HEK293 (cell line): ENCODE results near the gene ABHD12B.
A peak's percentile ranks its signal among the peaks of the same experiment; 100 is the strongest.

Experiments
- CTCF ChIA-PET: fragments of 350-600 bp; formaldehyde crosslinking; extraction: SDS; loops from one replicate; lab custom pipeline; 2021; ENCODE audit warnings: antibody characterized with exemption; lab: Yijun Ruan, JAX
- POLR2A ChIA-PET: fragments of 300-600 bp; formaldehyde crosslinking; extraction: SDS; loops from one replicate; lab custom pipeline; 2020; ENCODE audit warnings: antibody characterized with exemption, inconsistent platforms; lab: Yijun Ruan, JAX
- H3K27ac ChIP-seq: fragments of 200-500 bp; sonication (Bioruptor generic); 2 replicates; pipeline ENCODE4 v1.5.1; 2014; ENCODE audit warnings: low read depth, low read length, control low read depth, inconsistent platforms; ENCODE audit errors: extremely low read depth
- H3K36me3 ChIP-seq, 2 experiments: fragments of 200-500 bp in 1 of 2; sonication (Bioruptor generic) in 1 of 2; 1 replicate in 1 of 2; 2 replicates in 1 of 2; pipeline ENCODE4 v1.5.1; 2014 to 2017; ENCODE audit warnings: inconsistent platforms in 2 of 2, low read length in 2 of 2; ENCODE audit not compliant: control insufficient read depth in 2 of 2, insufficient read depth in 1 of 2
- H3K4me1 ChIP-seq: fragments of 200-500 bp; sonication (Bioruptor generic); 2 replicates; pipeline ENCODE4 v1.5.1; 2014; ENCODE audit warnings: mild to moderate bottlenecking, low read length, inconsistent platforms; ENCODE audit not compliant: control insufficient read depth, insufficient read depth
- H3K4me3 ChIP-seq: 2 replicates; pipeline ENCODE4 v1.5.1; 2011; ENCODE audit warnings: low read depth, mild to moderate bottlenecking, control low read depth, low read length, moderate library complexity
- H3K9me3 ChIP-seq: fragments of 200-500 bp; sonication (Bioruptor generic); 2 replicates; pipeline ENCODE4 v1.5.1; 2014; ENCODE audit warnings: low read depth, low read length, inconsistent platforms; ENCODE audit not compliant: control insufficient read depth, insufficient read depth
- BCL11A ChIP-seq: fragments of 450-650 bp; formaldehyde crosslinking; IDR thresholded peaks from 2 replicates; pipeline ENCODE4 v1.5.1; 2016; ENCODE audit warnings: low read depth, missing biosample characterization, missing genetic modification characterization
- HOXA7 ChIP-seq: sonication (generic); formaldehyde crosslinking; IDR thresholded peaks from 2 replicates; pipeline ENCODE4 v1.8.1; 2022; ENCODE audit warnings: missing genetic modification reagents, borderline replicate concordance
- HOXD13 ChIP-seq: sonication (generic); formaldehyde crosslinking; IDR thresholded peaks from 2 replicates; pipeline ENCODE4 v1.8.0; 2022; ENCODE audit warnings: missing genetic modification reagents, borderline replicate concordance
- KLF1 ChIP-seq: fragments of 450-650 bp; formaldehyde crosslinking; IDR thresholded peaks from 2 replicates; pipeline ENCODE4 v1.5.1; 2016; ENCODE audit warnings: missing biosample characterization, missing genetic modification characterization
- KLF8 ChIP-seq: fragments of 450-650 bp; formaldehyde crosslinking; IDR thresholded peaks from 2 replicates; pipeline ENCODE4 v1.5.1; 2016; ENCODE audit warnings: missing biosample characterization, missing genetic modification characterization
- OSR2 ChIP-seq: fragments of 450-650 bp; formaldehyde crosslinking; IDR thresholded peaks from 2 replicates; pipeline ENCODE4 v1.5.1; 2016; ENCODE audit warnings: missing biosample characterization, missing genetic modification characterization
- SALL2 ChIP-seq: fragments of 450-650 bp; formaldehyde crosslinking; IDR thresholded peaks from 2 replicates; pipeline ENCODE4 v1.5.0; 2017; ENCODE audit warnings: missing biosample characterization, mild to moderate bottlenecking, missing genetic modification characterization, borderline replicate concordance
- SP2 ChIP-seq: fragments of 450-650 bp; formaldehyde crosslinking; IDR thresholded peaks from 2 replicates; pipeline ENCODE4 v1.5.1; 2016; ENCODE audit warnings: missing biosample characterization, missing genetic modification characterization
- TRIM28 ChIP-seq: IDR thresholded peaks from 2 replicates; pipeline ENCODE4 v1.6.1; 2011; ENCODE audit warnings: low read length, control low read depth, borderline replicate concordance
- ZBTB17 ChIP-seq: fragments of 450-650 bp; formaldehyde crosslinking; IDR thresholded peaks from 2 replicates; pipeline ENCODE4 v1.5.1; 2016; ENCODE audit warnings: missing biosample characterization, missing genetic modification characterization
- ZBTB26 ChIP-seq: fragments of 450-650 bp; formaldehyde crosslinking; optimal IDR thresholded peaks from 2 replicates; pipeline ENCODE3; 2016; ENCODE audit warnings: missing biosample characterization, mild to moderate bottlenecking, missing genetic modification characterization
- ZBTB7A ChIP-seq: fragments of 450-650 bp; formaldehyde crosslinking; IDR thresholded peaks from 2 replicates; pipeline ENCODE4 v1.5.1; 2016; ENCODE audit warnings: low read depth, missing biosample characterization, missing genetic modification characterization
- ZBTB8A ChIP-seq: fragments of 450-650 bp; formaldehyde crosslinking; IDR thresholded peaks from 2 replicates; pipeline ENCODE4 v1.5.1; 2016; ENCODE audit warnings: missing biosample characterization, missing genetic modification characterization
- ZEB2 ChIP-seq: fragments of 450-650 bp; formaldehyde crosslinking; IDR thresholded peaks from 2 replicates; pipeline ENCODE4 v1.5.1; 2016; ENCODE audit warnings: missing biosample characterization, missing genetic modification characterization
- ZFP3 ChIP-seq: fragments of 450-650 bp; formaldehyde crosslinking; IDR thresholded peaks from 2 replicates; pipeline ENCODE4 v1.5.1; 2016; ENCODE audit warnings: low read depth, missing biosample characterization, missing genetic modification characterization
- ZFP37 ChIP-seq: fragments of 450-650 bp; formaldehyde crosslinking; IDR thresholded peaks from 2 replicates; pipeline ENCODE4 v1.5.1; 2016; ENCODE audit warnings: missing biosample characterization, missing genetic modification characterization
- ZNF184 ChIP-seq: fragments of 450-650 bp; IDR thresholded peaks from 2 replicates; pipeline ENCODE4 v1.5.1; 2018; ENCODE audit warnings: missing biosample characterization, mild to moderate bottlenecking, missing genetic modification characterization
- ZNF211 ChIP-seq: fragments of 450-650 bp; formaldehyde crosslinking; IDR thresholded peaks from 2 replicates; pipeline ENCODE4 v1.5.1; 2016; ENCODE audit warnings: low read depth, missing biosample characterization, missing genetic modification characterization
- ZNF302 ChIP-seq: fragments of 450-650 bp; formaldehyde crosslinking; IDR thresholded peaks from 2 replicates; pipeline ENCODE4 v1.5.1; 2016; ENCODE audit warnings: missing biosample characterization, missing genetic modification characterization, low read depth
- ZNF362 ChIP-seq: fragments of 450-650 bp; formaldehyde crosslinking; IDR thresholded peaks from 2 replicates; pipeline ENCODE4 v1.5.1; 2016; ENCODE audit warnings: missing biosample characterization, missing genetic modification characterization
- ZNF404 ChIP-seq: fragments of 450-650 bp; formaldehyde crosslinking; IDR thresholded peaks from 2 replicates; pipeline ENCODE4 v1.5.1; 2017; ENCODE audit warnings: missing biosample characterization, missing genetic modification characterization
- ZNF426 ChIP-seq: fragments of 450-650 bp; formaldehyde crosslinking; IDR thresholded peaks from 2 replicates; pipeline ENCODE4 v1.5.1; 2017; ENCODE audit warnings: missing biosample characterization, missing genetic modification characterization, mild to moderate bottlenecking, inconsistent platforms, moderate library complexity
- ZNF548 ChIP-seq: fragments of 450-650 bp; formaldehyde crosslinking; IDR thresholded peaks from 2 replicates; pipeline ENCODE4 v1.5.1; 2016; ENCODE audit warnings: missing biosample characterization, missing genetic modification characterization
- ZNF580 ChIP-seq: fragments of 450-650 bp; formaldehyde crosslinking; IDR thresholded peaks from 2 replicates; pipeline ENCODE4 v1.5.1; 2016; ENCODE audit warnings: missing biosample characterization, missing genetic modification characterization
- ZNF600 ChIP-seq: fragments of 450-650 bp; formaldehyde crosslinking; IDR thresholded peaks from 2 replicates; pipeline ENCODE4 v1.5.1; 2016; ENCODE audit warnings: missing biosample characterization, missing genetic modification characterization
- ZNF610 ChIP-seq: fragments of 450-650 bp; formaldehyde crosslinking; IDR thresholded peaks from 2 replicates; pipeline ENCODE4 v1.5.1; 2016; ENCODE audit warnings: missing biosample characterization, missing genetic modification characterization, borderline replicate concordance
- ZNF776 ChIP-seq: fragments of 450-650 bp; formaldehyde crosslinking; IDR thresholded peaks from 2 replicates; pipeline ENCODE4 v1.5.0; 2017; ENCODE audit warnings: missing biosample characterization, missing genetic modification characterization, borderline replicate concordance
- ZNF791 ChIP-seq: fragments of 450-650 bp; formaldehyde crosslinking; IDR thresholded peaks from 2 replicates; pipeline ENCODE4 v1.5.1; 2016; ENCODE audit warnings: missing biosample characterization, missing genetic modification characterization
- ZSCAN23 ChIP-seq: fragments of 450-650 bp; formaldehyde crosslinking; IDR thresholded peaks from 2 replicates; pipeline ENCODE4 v1.5.1; 2016; ENCODE audit warnings: missing biosample characterization, missing genetic modification characterization
- ZSCAN30 ChIP-seq: fragments of 450-650 bp; IDR thresholded peaks from 2 replicates; pipeline ENCODE4 v1.5.1; 2018; ENCODE audit warnings: missing biosample characterization, mild to moderate bottlenecking, missing genetic modification characterization, moderate library complexity
- ZSCAN4 ChIP-seq: fragments of 450-650 bp; formaldehyde crosslinking; IDR thresholded peaks from 2 replicates; pipeline ENCODE4 v1.5.1; 2017; ENCODE audit warnings: missing biosample characterization, missing genetic modification characterization

Gene ABHD12B

GRCh38 chr14:50944647-50945413 is 73.0 kb downstream of the ABHD12B start (continued):
- peak; percentile 45 for TF ChIP-seq SP2 (tag by site-specific recombination)
- no peak for TF ChIP-seq ZSCAN30 (tag by site-specific recombination)
- peak; percentile 48 for TF ChIP-seq ZBTB17

- Histone ChIP-seq H3K4me3 (no peak overlapping the region), H3K27ac (no peak overlapping the region), H3K36me3 (peaks cover 6 to 12% of the 10 kb centered on the region in 2 experiments; a peak in 2 of 3 replicates), H3K4me1 (peaks cover 3% of the 10 kb centered on the region; the same call in 1 of the 2 replicates), H3K9me3 (no peaks in the 10 kb centered on the region)
- ChIA-PET CTCF (interaction anchor here (3.2 kb wide), 1 partner anchor 8 kb away, joined by 16 read pairs; no protein-coding TSS in a partner anchor), POLR2A (interaction anchor here (0.7 to 1.4 kb wide), 2 partner anchors 146 to 149 kb away, joined by 3 to 4 read pairs; no protein-coding TSS in a partner anchor)
- no peak for TF ChIP-seq ZBTB7A
- TF ChIP-seq ZNF211, result no peak
- no peak for TF ChIP-seq KLF1 (tag by site-specific recombination)
- no peak for TF ChIP-seq ZNF362
- no peak for TF ChIP-seq ZNF776 (tag by site-specific recombination)
- no peak for TF ChIP-seq ZEB2 (tag by site-specific recombination)
- TF ChIP-seq HOXD13 (CRISPR knock-in tag), result no peak
- no peak for TF ChIP-seq ZNF426
These were observed 74.5 kb downstream of the ABHD12B start for GRCh38 chr14:50946234-50946935.

- Histone ChIP-seq H3K4me1 (peaks cover 3% of the 10 kb centered on the region; the same call in 1 of the 2 replicates), H3K9me3 (no peaks in the 10 kb centered on the region), H3K27ac (no peak overlapping the region), H3K36me3 (peaks cover 1 to 2% of the 10 kb centered on the region in 2 experiments; a peak in 2 of 3 replicates), H3K4me3 (no peak overlapping the region)
- POLR2A ChIA-PET, result no interaction called here
- CTCF ChIA-PET, result no interaction called here
- TF ChIP-seq ZBTB26 (tag by site-specific recombination) (no peak), ZNF580 (tag by site-specific recombination) (no peak), ZNF610 (tag by site-specific recombination) (no peak), BCL11A (tag by site-specific recombination) (no peak), ZNF791 (tag by site-specific recombination) (no peak), ZNF600 (tag by site-specific recombination) (peak; percentile 41; the same call in 1 of the 2 replicates), ZNF548 (tag by site-specific recombination) (no peak), ZSCAN23 (tag by site-specific recombination) (no peak), ZBTB8A (no peak), SALL2 (no peak), TRIM28 (peak; percentile 32; the same call in 1 of the 2 replicates), ZFP37 (tag by site-specific recombination) (no peak), ZFP3 (no peak), HOXA7 (CRISPR knock-in tag) (no peak), KLF8 (tag by site-specific recombination) (no peak), ZNF302 (no peak), ZNF184 (tag by site-specific recombination) (no peak), ZSCAN4 (tag by site-specific recombination) (no peak), ZNF404 (tag by site-specific recombination) (no peak), OSR2 (tag by site-specific recombination) (peak; percentile 68)
These were observed 75.6 kb downstream of the ABHD12B start for GRCh38 chr14:50947446-50947845.
